ENCODE measurements around the gene MYLK.

Gene MYLK

DNA sequence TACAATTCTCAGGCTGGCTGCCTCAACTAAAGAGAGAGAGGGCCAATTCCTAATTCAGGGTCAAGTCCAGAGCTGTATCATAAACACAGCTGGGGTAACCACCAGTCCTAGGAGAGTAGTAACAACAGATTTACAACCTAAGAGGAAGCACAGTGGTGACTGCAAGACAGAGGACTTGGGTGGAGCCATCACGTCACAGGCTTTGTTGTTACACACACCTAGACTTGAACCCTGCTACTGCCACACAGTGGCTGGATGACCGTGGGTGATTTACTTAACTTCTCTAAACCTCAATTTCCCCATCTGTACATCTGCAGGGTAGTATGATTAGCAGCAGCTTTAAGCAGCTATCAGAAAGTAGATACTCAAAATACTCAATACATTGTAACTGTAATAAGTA is 78.6 kb downstream of the MYLK start:
- TF ChIP-seq, protein P1, sequence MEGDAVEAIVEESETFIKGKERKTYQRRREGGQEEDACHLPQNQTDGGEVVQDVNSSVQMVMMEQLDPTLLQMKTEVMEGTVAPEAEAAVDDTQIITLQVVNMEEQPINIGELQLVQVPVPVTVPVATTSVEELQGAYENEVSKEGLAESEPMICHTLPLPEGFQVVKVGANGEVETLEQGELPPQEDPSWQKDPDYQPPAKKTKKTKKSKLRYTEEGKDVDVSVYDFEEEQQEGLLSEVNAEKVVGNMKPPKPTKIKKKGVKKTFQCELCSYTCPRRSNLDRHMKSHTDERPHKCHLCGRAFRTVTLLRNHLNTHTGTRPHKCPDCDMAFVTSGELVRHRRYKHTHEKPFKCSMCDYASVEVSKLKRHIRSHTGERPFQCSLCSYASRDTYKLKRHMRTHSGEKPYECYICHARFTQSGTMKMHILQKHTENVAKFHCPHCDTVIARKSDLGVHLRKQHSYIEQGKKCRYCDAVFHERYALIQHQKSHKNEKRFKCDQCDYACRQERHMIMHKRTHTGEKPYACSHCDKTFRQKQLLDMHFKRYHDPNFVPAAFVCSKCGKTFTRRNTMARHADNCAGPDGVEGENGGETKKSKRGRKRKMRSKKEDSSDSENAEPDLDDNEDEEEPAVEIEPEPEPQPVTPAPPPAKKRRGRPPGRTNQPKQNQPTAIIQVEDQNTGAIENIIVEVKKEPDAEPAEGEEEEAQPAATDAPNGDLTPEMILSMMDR (IDR thresholded peaks at IDR 0.05; ENCODE audit: control insufficient read depth, extremely low read depth, insufficient read depth), result no peak
- no peak for DNase-seq (ENCODE audit: low read depth)
- H3K4me3 ChIP-seq (ENCODE audit: low read depth, low read length), result no peak overlapping the region

- TF ChIP-seq, protein P1 (IDR thresholded peaks at IDR 0.05; ENCODE audit: control insufficient read depth, extremely low read depth, insufficient read depth), result no peak
- no peak for DNase-seq (ENCODE audit: low read depth)
- no peak overlapping the region for H3K4me3 ChIP-seq (ENCODE audit: low read depth, low read length)
Observed at GRCh38 chr3:123805101-123805500, 79.0 kb downstream of the MYLK start.

DNA sequence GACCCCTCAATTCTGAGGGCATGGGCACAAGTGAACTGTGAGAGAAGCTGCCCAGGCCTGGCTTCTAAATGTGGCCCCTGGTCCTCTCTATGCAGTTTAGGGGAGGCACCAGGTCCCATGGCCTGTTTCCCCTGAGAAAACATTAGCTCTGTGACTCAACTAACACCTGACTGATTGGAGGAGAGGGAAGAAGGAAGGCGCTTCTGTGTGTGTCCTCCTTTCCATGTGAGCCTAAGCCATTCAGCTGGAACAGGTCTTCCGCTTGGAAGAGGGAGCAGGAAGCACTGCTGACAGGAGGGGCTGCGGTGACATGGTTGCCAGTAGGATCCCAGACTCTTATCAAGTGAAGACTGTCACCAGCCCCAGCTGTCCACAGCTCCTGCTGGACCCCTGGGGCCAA is 79.5 kb downstream of the MYLK start:
- H3K4me3 ChIP-seq (ENCODE audit: low read depth, low read length), result no peak overlapping the region
- no peak for DNase-seq (ENCODE audit: low read depth)
- TF ChIP-seq, protein P1 (IDR thresholded peaks at IDR 0.05; ENCODE audit: control insufficient read depth, extremely low read depth, insufficient read depth), result no peak

GRCh38 chr3:123803521-123803920 is 80.6 kb downstream of the MYLK start:
- no peak overlapping the region for H3K4me3 ChIP-seq (ENCODE audit: low read depth, low read length)
- peak; percentile 3 for DNase-seq (ENCODE audit: low read depth)

GRCh38 chr3:123802007-123802625 is 82.0 kb downstream of the MYLK start:
- TF ChIP-seq, protein P1 (IDR thresholded peaks at IDR 0.05; ENCODE audit: control insufficient read depth, extremely low read depth, insufficient read depth), result no peak
- H3K4me3 ChIP-seq (ENCODE audit: low read depth, low read length), result no peak overlapping the region
- no peak for DNase-seq (ENCODE audit: low read depth)

More at GRCh38 chr3:123803521-123803920, 80.6 kb downstream of the MYLK start:
- TF ChIP-seq, protein P1 (IDR thresholded peaks at IDR 0.05; ENCODE audit: control insufficient read depth, extremely low read depth, insufficient read depth), result no peak

DNA sequence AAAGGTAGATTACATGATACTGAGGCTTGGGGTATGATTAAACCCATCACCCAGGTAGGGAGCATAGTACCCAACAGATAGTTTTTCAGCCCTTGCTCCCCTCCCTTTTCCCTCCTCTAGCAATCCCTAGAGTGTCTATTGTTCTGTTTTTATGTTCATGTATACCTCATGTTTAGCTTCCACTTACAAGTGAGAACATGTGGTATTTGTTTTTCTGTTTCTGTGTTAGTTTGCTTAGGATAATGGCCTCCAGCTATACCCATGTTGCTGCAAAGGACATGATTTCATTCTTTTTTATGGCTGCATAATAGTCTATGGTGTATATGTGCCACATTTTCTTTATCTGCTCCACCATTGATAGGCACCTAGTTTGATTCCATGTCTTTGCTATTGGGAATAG is 82.7 kb downstream of the MYLK start:
- TF ChIP-seq, protein P1 (IDR thresholded peaks at IDR 0.05; ENCODE audit: control insufficient read depth, extremely low read depth, insufficient read depth), result no peak
- no peak for DNase-seq (ENCODE audit: low read depth)
- H3K4me3 ChIP-seq (ENCODE audit: low read depth, low read length), result no peak overlapping the region

GRCh38 chr3:123800362-123800682 is 83.8 kb downstream of the MYLK start:
- no peak for DNase-seq (ENCODE audit: low read depth)
- TF ChIP-seq, protein P1 (IDR thresholded peaks at IDR 0.05; ENCODE audit: control insufficient read depth, extremely low read depth, insufficient read depth), result no peak
- H3K4me3 ChIP-seq (ENCODE audit: low read depth, low read length), result no peak overlapping the region
